A549 (cell line): Measurements from ENCODE around the gene ABLIM3. TPM values are rescaled to one million over a fixed set of nuclear protein-coding genes. Genes with fewer than 3 reads are reported as not detected.

ENCODE experiments used
- ATAC-seq, 2 experiments: fragments of 200-7000 bp in 1 of 2; fragments of >200 bp in 1 of 2; cut with Nextera tagmentation in 1 of 2; cut with Tn5 transposase in 1 of 2; 3 replicates each; pipeline versions ENCODE4 v1.8.0 to v1.9.1; 2018 to 2020; ENCODE audit warnings: mild to moderate bottlenecking in 1 of 2, moderate library complexity in 1 of 2
- CTCF ChIA-PET: fragments of 300-600 bp; sonication (Branson Sonifier 250); formaldehyde crosslinking; extraction: SDS; loops from one replicate; lab custom pipeline; 2021; ENCODE audit warnings: antibody characterized with exemption, inconsistent platforms; lab: Yijun Ruan, JAX
- POLR2A ChIA-PET: fragments of 350-600 bp; formaldehyde crosslinking; extraction: SDS; loops from one replicate; lab custom pipeline; 2021; ENCODE audit warnings: antibody characterized with exemption, inconsistent platforms; lab: Yijun Ruan, JAX
- DNase-seq, 2 experiments: peaks; one replicate each; pipeline versions ENCODE4 v3.0.0 to v3.0.0-alpha.2; 2011 to 2016; ENCODE audit warnings: low read depth in 1 of 2, low spot score in 1 of 2
- FAIRE-seq: peaks from 2 replicates; lab custom pipeline; 2011; peaks lifted over from hg19 to GRCh38; lab: Jason Lieb, UNC
- H3K27ac ChIP-seq, 2 experiments: fragments of >200 bp; sonication (Bioruptor Twin); formaldehyde crosslinking; 3 replicates each; pipeline ENCODE4 v1.5.1; 2016 to 2017
- H3K4me1 ChIP-seq: fragments of >200 bp; sonication (Bioruptor Twin); formaldehyde crosslinking; 3 replicates; pipeline ENCODE4 v1.6.1; 2016
- H3K4me2 ChIP-seq: fragments of >200 bp; sonication (Bioruptor Twin); formaldehyde crosslinking; 3 replicates; pipeline ENCODE4 v1.6.1; 2016
- H3K4me3 ChIP-seq: fragments of >200 bp; sonication (Bioruptor Twin); formaldehyde crosslinking; 3 replicates; pipeline ENCODE4 v1.5.1; 2016
- H3K9me3 ChIP-seq: fragments of >200 bp; sonication (Bioruptor Twin); formaldehyde crosslinking; 3 replicates; pipeline ENCODE4 v1.6.1; 2016
- CBX2 ChIP-seq: fragments of 200-600 bp; sonication (generic); IDR thresholded peaks from 2 replicates; pipeline ENCODE4 v1.6.1; 2016; ENCODE audit warnings: low read depth, mild to moderate bottlenecking, borderline replicate concordance
- CBX8 ChIP-seq: fragments of 200-600 bp; sonication (generic); IDR thresholded peaks from 2 replicates; pipeline ENCODE4 v1.6.1; 2016
- CHD2 ChIP-seq: fragments of 150-350 bp; IDR thresholded peaks from 2 replicates; pipeline ENCODE4 v1.6.1; 2014; ENCODE audit warnings: low read length; ENCODE audit not compliant: partially characterized antibody
- EHMT2 ChIP-seq: fragments of 200-600 bp; sonication (generic); IDR thresholded peaks from 2 replicates; pipeline ENCODE4 v1.6.1; 2016; ENCODE audit warnings: antibody characterized with exemption, low read depth, mild to moderate bottlenecking, moderate library complexity
- FOSL2 ChIP-seq, 2 experiments: fragments of 450-650 bp in 1 of 2; fragments of >200 bp in 1 of 2; sonication (Bioruptor Twin) in 1 of 2; formaldehyde crosslinking; IDR thresholded peaks; 2 replicates each; pipeline versions ENCODE4 v1.5.0 to v1.6.1; 2016 to 2020; ENCODE audit warnings: mild to moderate bottlenecking in 1 of 2, moderate library complexity in 1 of 2
- FOXS1 ChIP-seq: fragments of 250-450 bp; sonication (Bioruptor Pico); IDR thresholded peaks from 2 replicates; pipeline ENCODE4 v1.5.0; 2020; ENCODE audit warnings: mild to moderate bottlenecking, moderate library complexity
- KDM5A ChIP-seq: fragments of 200-600 bp; sonication (generic); IDR thresholded peaks from 2 replicates; pipeline ENCODE4 v1.6.1; 2016; ENCODE audit warnings: antibody characterized with exemption, mild to moderate bottlenecking
- MAFK ChIP-seq: fragments of 450-650 bp; IDR thresholded peaks from 2 replicates; pipeline ENCODE4 v1.6.1; 2014; ENCODE audit not compliant: partially characterized antibody
- MAZ ChIP-seq: fragments of 150-350 bp; IDR thresholded peaks from 2 replicates; pipeline ENCODE4 v1.6.1; 2014; ENCODE audit warnings: antibody characterized with exemption, low read depth, low read length, borderline replicate concordance
- NR3C1 ChIP-seq: fragments of >200 bp; sonication (Bioruptor Twin); formaldehyde crosslinking; IDR thresholded peaks from 3 replicates; pipeline ENCODE4 v1.6.1; 2017
- PHF8 ChIP-seq: fragments of 200-600 bp; sonication (generic); IDR thresholded peaks from 2 replicates; pipeline ENCODE4 v1.6.1; 2016; ENCODE audit warnings: low read depth, mild to moderate bottlenecking, antibody characterized with exemption, moderate library complexity, borderline replicate concordance
- POLR2A ChIP-seq: IDR thresholded peaks from 2 replicates; pipeline ENCODE4 v1.6.1; 2012; ENCODE audit warnings: mild to moderate bottlenecking, low read length
- RNF2 ChIP-seq: fragments of 200-600 bp; sonication (generic); IDR thresholded peaks from 2 replicates; pipeline ENCODE4 v1.6.1; 2016; ENCODE audit warnings: low read depth, mild to moderate bottlenecking, antibody characterized with exemption, moderate library complexity, borderline replicate concordance
- TFCP2L1 ChIP-seq: fragments of 250-450 bp; sonication (Bioruptor Pico); IDR thresholded peaks from 2 replicates; pipeline ENCODE4 v1.5.0; 2021; ENCODE audit warnings: mild to moderate bottlenecking
- ZC3H11A ChIP-seq: fragments of 450-650 bp; IDR thresholded peaks from 2 replicates; pipeline ENCODE4 v1.6.1; 2014; ENCODE audit warnings: antibody characterized with exemption, mild to moderate bottlenecking
- ZSCAN20 ChIP-seq: fragments of 250-450 bp; sonication (Bioruptor Pico); IDR thresholded peaks from 2 replicates; pipeline ENCODE4 v1.8.0; 2022; ENCODE audit warnings: mild to moderate bottlenecking, moderate library complexity
- WGBS: methylation state at CpG from one replicate; pipeline ENCODE4 v1.1.6; 2017; ENCODE audit errors: missing lambda C conversion rate; 5-methylcytosine and 5-hydroxymethylcytosine counted together
- polyA plus RNA-seq, 4 experiments: library from polyadenylated mRNA; depleted of rRNA in 3 of 4; stranded (reverse); fragments of >200 nt; fragmentation: RNase III in 1 of 4; extraction: RNeasy Plus Mini Kit Qiagen cat#74134 plus additional on column Dnase treatment in 1 of 4; gene quantifications; 2 replicates in 3 of 4; 3 replicates in 1 of 4; pipeline ENCODE4 v1.2.3, GENCODE V29; 2011 to 2017
- TF ChIP-seq, protein P1 (sequence below): IDR thresholded peaks from 2 replicates; pipeline ENCODE4 v1.6.1; 2012
- TF ChIP-seq, protein P2 (sequence below): fragments of 250-450 bp; sonication (Bioruptor Pico); IDR thresholded peaks from 2 replicates; pipeline ENCODE4 v1.5.0; 2021; ENCODE audit warnings: mild to moderate bottlenecking, moderate library complexity, borderline replicate concordance
- TF ChIP-seq, protein P3 (sequence below): fragments of 200-600 bp; sonication (generic); IDR thresholded peaks from 2 replicates; pipeline ENCODE4 v1.6.1; 2016; ENCODE audit warnings: antibody characterized with exemption, mild to moderate bottlenecking, moderate library complexity
- TF ChIP-seq, protein P4 (sequence below): fragments of >200 bp; sonication (Bioruptor Twin); formaldehyde crosslinking; IDR thresholded peaks from 3 replicates; pipeline ENCODE4 v1.5.1; 2016

ABLIM3 gene
- polyA plus RNA-seq, 2 of the 4 experiments (the other 2 are of a cell fraction) = 2.7 to 3.0 TPM

DNA sequence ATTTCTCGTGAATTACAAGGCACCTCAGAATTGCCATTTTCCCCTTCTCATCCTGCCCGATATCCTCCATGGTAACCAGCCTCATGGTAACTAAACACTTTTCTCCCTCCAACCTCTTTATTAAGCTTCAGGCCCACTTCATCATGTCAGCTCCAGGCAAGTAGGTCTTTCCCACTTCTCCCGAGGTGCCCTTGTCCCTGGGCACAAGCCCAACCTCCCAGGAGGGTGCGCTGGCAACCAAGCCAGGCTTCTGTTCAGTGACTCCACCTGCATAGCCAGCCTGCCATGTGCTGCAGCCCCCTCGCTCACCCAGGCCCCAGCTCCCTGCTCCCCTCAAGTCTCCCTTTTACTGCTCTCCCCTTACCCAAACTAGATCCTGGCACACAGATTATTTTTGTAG, 83.0 kb downstream of the ABLIM3 start:
- FAIRE-seq (no peak), ATAC-seq (no peak), DNase-seq (no peak)
- Histone ChIP-seq H3K4me3 (no peak overlapping the region), H3K4me2 (no peak overlapping the region), H3K4me1 (peaks cover 16% of the 10 kb centered on the region; the same call in 1 of the 3 replicates), H3K27ac (no peak overlapping the region), H3K9me3 (no peaks in the 10 kb centered on the region)
- TF ChIP-seq, protein P1, sequence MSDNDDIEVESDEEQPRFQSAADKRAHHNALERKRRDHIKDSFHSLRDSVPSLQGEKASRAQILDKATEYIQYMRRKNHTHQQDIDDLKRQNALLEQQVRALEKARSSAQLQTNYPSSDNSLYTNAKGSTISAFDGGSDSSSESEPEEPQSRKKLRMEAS = no peak
- TF ChIP-seq MAFK (no peak), TFCP2L1 (CRISPR knock-in tag) (no peak), NR3C1 (no peak), PHF8 (no peak), ZC3H11A (no peak), CBX2 (no peak), CHD2 (no peak), FOSL2 (IDR thresholded peaks at IDR 0.05) (no peak), FOSL2 (CRISPR knock-in tag; IDR thresholded peaks at IDR 0.05) (no peak)
- TF ChIP-seq, protein P2, sequence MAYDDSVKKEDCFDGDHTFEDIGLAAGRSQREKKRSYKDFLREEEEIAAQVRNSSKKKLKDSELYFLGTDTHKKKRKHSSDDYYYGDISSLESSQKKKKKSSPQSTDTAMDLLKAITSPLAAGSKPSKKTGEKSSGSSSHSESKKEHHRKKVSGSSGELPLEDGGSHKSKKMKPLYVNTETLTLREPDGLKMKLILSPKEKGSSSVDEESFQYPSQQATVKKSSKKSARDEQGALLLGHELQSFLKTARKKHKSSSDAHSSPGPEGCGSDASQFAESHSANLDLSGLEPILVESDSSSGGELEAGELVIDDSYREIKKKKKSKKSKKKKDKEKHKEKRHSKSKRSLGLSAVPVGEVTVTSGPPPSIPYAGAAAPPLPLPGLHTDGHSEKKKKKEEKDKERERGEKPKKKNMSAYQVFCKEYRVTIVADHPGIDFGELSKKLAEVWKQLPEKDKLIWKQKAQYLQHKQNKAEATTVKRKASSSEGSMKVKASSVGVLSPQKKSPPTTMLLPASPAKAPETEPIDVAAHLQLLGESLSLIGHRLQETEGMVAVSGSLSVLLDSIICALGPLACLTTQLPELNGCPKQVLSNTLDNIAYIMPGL (CRISPR knock-in tag) = no peak
- WGBS = 73% methylated on average over 5 of the region's 5 CpGs
- CTCF ChIA-PET = interaction anchor here (0.9 to 3.1 kb wide), 6 partner anchors 11 to 95 kb away, joined by 3 to 11 read pairs (median 4); partner anchors contain the start of gene ABLIM3
- POLR2A ChIA-PET = no interaction called here

DNA sequence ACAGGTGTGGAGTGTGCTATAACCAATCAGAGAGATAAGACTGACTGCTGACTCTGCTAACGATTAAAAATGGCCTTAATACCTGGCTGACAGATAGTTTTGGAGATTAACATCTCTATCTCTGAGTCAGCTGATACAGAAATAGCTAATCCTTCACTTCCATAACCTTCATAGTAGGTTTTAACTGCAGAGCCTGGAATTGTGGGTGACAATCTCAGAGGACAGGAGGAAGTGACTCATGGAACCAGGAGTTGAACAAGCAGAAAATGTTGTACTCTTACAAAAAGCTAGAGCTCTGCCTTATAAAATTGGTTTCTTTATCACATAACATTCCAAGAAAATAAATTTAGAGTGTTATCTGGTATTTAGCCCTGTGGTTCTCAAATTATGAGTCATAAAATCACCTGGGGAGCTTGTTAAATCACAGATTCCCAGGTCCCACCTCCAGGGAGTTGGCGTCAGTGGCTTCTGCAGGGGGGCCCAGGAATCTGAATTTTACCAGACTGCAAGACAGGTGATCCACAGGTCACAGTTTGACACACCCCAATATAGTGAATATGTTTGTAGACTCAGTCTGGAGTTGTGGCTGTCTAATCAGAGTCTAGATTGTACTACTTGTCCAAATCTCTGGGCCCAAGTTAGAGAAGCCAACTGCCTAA, 86.0 kb downstream of the ABLIM3 start:
- TF ChIP-seq, protein P3, sequence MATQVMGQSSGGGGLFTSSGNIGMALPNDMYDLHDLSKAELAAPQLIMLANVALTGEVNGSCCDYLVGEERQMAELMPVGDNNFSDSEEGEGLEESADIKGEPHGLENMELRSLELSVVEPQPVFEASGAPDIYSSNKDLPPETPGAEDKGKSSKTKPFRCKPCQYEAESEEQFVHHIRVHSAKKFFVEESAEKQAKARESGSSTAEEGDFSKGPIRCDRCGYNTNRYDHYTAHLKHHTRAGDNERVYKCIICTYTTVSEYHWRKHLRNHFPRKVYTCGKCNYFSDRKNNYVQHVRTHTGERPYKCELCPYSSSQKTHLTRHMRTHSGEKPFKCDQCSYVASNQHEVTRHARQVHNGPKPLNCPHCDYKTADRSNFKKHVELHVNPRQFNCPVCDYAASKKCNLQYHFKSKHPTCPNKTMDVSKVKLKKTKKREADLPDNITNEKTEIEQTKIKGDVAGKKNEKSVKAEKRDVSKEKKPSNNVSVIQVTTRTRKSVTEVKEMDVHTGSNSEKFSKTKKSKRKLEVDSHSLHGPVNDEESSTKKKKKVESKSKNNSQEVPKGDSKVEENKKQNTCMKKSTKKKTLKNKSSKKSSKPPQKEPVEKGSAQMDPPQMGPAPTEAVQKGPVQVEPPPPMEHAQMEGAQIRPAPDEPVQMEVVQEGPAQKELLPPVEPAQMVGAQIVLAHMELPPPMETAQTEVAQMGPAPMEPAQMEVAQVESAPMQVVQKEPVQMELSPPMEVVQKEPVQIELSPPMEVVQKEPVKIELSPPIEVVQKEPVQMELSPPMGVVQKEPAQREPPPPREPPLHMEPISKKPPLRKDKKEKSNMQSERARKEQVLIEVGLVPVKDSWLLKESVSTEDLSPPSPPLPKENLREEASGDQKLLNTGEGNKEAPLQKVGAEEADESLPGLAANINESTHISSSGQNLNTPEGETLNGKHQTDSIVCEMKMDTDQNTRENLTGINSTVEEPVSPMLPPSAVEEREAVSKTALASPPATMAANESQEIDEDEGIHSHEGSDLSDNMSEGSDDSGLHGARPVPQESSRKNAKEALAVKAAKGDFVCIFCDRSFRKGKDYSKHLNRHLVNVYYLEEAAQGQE = no peak
- no peak for TF ChIP-seq FOSL2 (IDR thresholded peaks at IDR 0.05)
- peak; percentile 22; the same call in 1 of the 2 replicates for TF ChIP-seq FOSL2 (CRISPR knock-in tag; IDR thresholded peaks at IDR 0.05)
- no peak for TF ChIP-seq CBX8
- DNase-seq (peak in 1 of 2 experiments; percentile 21), FAIRE-seq (no peak), ATAC-seq (no peak)
- Histone ChIP-seq H3K4me1 (peaks cover 16% of the 10 kb centered on the region; the same call in 1 of the 3 replicates), H3K4me2 (0 out of 3 replicates have a peak overlapping the region, but pooled peaks have one; percentile 11), H3K9me3 (no peaks in the 10 kb centered on the region), H3K27ac (0 out of 6 replicates have a peak overlapping the region, but pooled peaks of 1 of the 2 experiments have one; percentile 12), H3K4me3 (no peak overlapping the region)
- WGBS = 49% methylated on average over 2 of the region's 2 CpGs
- CTCF ChIA-PET = interaction anchor here (1.1 to 9.7 kb wide), 4 partner anchors 8 to 192 kb away, joined by 3 to 149 read pairs (median 42); partner anchors contain the start of gene ABLIM3
- POLR2A ChIA-PET = no interaction called here

DNA sequence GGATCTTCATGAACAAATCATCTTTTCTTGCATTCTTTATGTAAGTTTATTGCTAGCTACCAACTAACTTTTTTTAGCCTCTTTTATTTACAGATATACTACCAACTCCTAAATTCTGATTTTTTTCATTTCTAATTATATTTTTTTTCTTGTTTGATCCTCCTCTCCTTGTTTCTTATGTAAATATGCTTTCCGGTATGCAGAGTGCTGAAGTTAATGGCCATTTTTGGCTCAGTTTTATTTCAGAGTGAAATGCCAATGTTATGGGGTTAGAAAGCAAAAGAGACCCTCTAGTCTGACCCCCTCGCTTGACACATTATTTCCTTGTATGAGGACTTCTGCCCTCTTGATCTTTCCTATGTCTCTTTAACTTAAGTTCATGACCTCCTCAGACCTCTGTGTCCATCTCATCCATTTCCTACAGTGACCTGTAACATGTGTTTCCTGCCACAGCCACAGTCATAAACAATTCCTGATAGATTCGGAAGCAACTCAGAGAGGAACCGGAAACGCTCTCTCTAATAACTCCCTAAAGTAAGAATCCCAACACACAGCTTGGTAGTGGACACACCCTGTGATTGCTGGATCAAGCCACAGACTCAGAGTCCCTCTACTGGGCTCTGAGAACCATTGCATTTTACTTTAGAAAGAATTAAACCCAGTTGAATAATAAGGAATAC, 87.5 kb downstream of the ABLIM3 start:
- no peaks in the 10 kb centered on the region for H3K9me3 ChIP-seq
- no peak overlapping the region for H3K4me3 ChIP-seq
- H3K27ac ChIP-seq = peak overlapping the region; percentile 19 to 25; a peak in 2 of 6 replicates
- peak; percentile 93 to 98 for ATAC-seq
- no peak for FAIRE-seq
- H3K4me2 ChIP-seq = peak overlapping the region; percentile 50
- H3K4me1 ChIP-seq = peaks cover 16% of the 10 kb centered on the region; the same call in 1 of the 3 replicates
- POLR2A ChIA-PET = interaction anchor here (1.0 to 1.5 kb wide), 2 partner anchors 88 to 114 kb away, joined by 3 to 4 read pairs; partner anchors contain the start of gene ABLIM3
- WGBS = 29% methylated on average over 5 of the region's 5 CpGs
- peak; percentile 74 to 85 for DNase-seq
- CTCF ChIA-PET = interaction anchor here (0.6 to 9.7 kb wide), 22 partner anchors 8 to 352 kb away, joined by 3 to 149 read pairs (median 5); partner anchors contain the start of genes ABLIM3 and ARHGEF37
- no peak for TF ChIP-seq POLR2A
- TF ChIP-seq, protein P2 (CRISPR knock-in tag) = no peak
- TF ChIP-seq, protein P4, sequence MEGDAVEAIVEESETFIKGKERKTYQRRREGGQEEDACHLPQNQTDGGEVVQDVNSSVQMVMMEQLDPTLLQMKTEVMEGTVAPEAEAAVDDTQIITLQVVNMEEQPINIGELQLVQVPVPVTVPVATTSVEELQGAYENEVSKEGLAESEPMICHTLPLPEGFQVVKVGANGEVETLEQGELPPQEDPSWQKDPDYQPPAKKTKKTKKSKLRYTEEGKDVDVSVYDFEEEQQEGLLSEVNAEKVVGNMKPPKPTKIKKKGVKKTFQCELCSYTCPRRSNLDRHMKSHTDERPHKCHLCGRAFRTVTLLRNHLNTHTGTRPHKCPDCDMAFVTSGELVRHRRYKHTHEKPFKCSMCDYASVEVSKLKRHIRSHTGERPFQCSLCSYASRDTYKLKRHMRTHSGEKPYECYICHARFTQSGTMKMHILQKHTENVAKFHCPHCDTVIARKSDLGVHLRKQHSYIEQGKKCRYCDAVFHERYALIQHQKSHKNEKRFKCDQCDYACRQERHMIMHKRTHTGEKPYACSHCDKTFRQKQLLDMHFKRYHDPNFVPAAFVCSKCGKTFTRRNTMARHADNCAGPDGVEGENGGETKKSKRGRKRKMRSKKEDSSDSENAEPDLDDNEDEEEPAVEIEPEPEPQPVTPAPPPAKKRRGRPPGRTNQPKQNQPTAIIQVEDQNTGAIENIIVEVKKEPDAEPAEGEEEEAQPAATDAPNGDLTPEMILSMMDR = peak; percentile 64
- TF ChIP-seq EHMT2 = no peak
- no peak for TF ChIP-seq RNF2
- TF ChIP-seq ZSCAN20 (CRISPR knock-in tag) = no peak
- TF ChIP-seq KDM5A = no peak
- TF ChIP-seq FOXS1 = no peak
- no peak for TF ChIP-seq MAZ
